ENCODE results near the gene GALNS. TPM values are rescaled to one million over a fixed set of nuclear protein-coding genes. Genes with fewer than 3 reads are reported as not detected.

GALNS gene
- total and polyA plus RNA-seq, 2 donors (not counting 3 experiments of a cell fraction or from before 2014, with no cell fraction given): 21.8 to 40.2 TPM

DNA sequence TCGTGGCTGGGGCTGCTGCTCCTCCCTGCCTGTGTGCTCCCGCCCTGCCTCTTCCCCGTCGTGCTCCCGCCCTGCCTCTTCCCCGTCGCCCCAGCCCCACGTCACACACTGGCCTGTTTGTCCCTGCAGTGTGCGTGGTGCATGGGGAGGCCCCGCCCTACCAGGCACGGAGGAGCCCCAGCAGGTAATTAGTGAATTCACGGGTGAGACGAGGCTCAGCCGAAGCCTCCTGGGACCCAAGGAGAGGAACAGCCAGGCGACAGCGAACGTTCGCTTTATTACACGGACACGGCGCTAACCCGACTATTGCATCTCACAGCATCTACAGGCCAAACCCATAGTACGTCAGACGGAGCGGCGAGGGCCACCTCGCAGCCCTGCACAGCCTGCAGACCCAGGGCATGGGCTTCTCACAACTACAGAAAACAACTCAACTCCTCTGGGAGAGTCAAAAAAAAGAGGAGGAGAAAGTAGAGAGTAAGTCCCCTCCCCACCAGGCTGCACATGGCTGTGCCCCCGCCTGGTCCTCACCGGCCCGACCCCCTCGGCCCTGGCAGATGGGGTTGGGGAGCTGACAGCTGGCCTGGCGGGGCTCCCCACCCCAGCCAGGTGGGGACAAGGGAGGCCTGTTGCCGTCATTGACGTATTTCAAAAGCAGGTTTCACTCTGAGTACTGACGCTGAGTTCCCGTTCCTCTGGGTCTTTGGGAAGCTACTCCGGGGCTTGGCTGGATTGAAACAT lies 14.0 kb upstream of the GALNS start:
- dilution Hi-C loops (cut with MboI; ENCODE audit: extremely low pct_ligation_motif_present, low sequenced_read_pairs): no loop called here
- Histone ChIP-seq H3K9me3 (replicated peaks; ENCODE audit: control insufficient read depth, insufficient read depth, low read length) (no peaks in the 10 kb centered on the region), H3K79me2 (ENCODE audit: control insufficient read depth, insufficient read depth, low read length) (no peaks in the 10 kb centered on the region), H3K4me3 (replicated peaks in 1 of 3; ENCODE audit: insufficient read depth in 1 of 3, low read depth in 1 of 3, low read length in 3 of 3) (no peak overlapping the region), H3K4me2 (ENCODE audit: insufficient read depth, low read length) (no peak overlapping the region), H3K27ac (ENCODE audit: insufficient read depth, low read depth, low read length) (no peak overlapping the region), H3K27me3 (ENCODE audit: control insufficient read depth in 2 of 2, insufficient read depth in 2 of 2, low read length in 2 of 2) (no peaks in the 10 kb centered on the region), H3K36me3 (ENCODE audit: control insufficient read depth in 2 of 2, extremely low read depth in 1 of 2, insufficient read depth in 2 of 2, low read length in 2 of 2) (no peaks in the 10 kb centered on the region), H4K20me1 (replicated peaks; ENCODE audit: control insufficient read depth, extremely low read depth, insufficient read depth, low read length) (no peaks in the 10 kb centered on the region), H3K4me1 (ENCODE audit: control insufficient read depth, extremely low read depth, insufficient read depth, low read length) (no peaks in the 10 kb centered on the region), H3K9ac (replicated peaks; ENCODE audit: extremely low read depth, insufficient read depth, low read length) (no peak overlapping the region), H3K9me1 (replicated peaks; ENCODE audit: control insufficient read depth, extremely low read depth, insufficient read depth, low read length) (no peaks in the 10 kb centered on the region), H2AFZ (ENCODE audit: low read depth, low read length) (no peak overlapping the region)
- TF ChIP-seq, protein P1, sequence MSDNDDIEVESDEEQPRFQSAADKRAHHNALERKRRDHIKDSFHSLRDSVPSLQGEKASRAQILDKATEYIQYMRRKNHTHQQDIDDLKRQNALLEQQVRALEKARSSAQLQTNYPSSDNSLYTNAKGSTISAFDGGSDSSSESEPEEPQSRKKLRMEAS (IDR thresholded peaks at IDR 0.05; ENCODE audit: insufficient read depth, insufficient read length): no peak
- TF ChIP-seq FOS (IDR thresholded peaks at IDR 0.05; ENCODE audit: borderline replicate concordance, insufficient read depth, low read length) (no peak), JUN (IDR thresholded peaks at IDR 0.05; ENCODE audit: borderline replicate concordance, insufficient read depth, insufficient read length, low read depth) (no peak), MYC (IDR thresholded peaks at IDR 0.05; ENCODE audit: low read depth, low read length) (no peak), POLR2A (IDR thresholded peaks at IDR 0.05; ENCODE audit: low read depth, low read length) (no peak), EZH2 (IDR thresholded peaks at IDR 0.05; ENCODE audit: borderline replicate concordance, low read depth, low read length, severe bottlenecking) (no peak), POLR2AphosphoS5 (IDR thresholded peaks at IDR 0.05; ENCODE audit: insufficient read depth, low read depth, low read length) (no peak), GATA2 (IDR thresholded peaks at IDR 0.05; ENCODE audit: insufficient read depth, insufficient read length, low read depth, low read length) (no peak)
- TF ChIP-seq, protein P2, sequence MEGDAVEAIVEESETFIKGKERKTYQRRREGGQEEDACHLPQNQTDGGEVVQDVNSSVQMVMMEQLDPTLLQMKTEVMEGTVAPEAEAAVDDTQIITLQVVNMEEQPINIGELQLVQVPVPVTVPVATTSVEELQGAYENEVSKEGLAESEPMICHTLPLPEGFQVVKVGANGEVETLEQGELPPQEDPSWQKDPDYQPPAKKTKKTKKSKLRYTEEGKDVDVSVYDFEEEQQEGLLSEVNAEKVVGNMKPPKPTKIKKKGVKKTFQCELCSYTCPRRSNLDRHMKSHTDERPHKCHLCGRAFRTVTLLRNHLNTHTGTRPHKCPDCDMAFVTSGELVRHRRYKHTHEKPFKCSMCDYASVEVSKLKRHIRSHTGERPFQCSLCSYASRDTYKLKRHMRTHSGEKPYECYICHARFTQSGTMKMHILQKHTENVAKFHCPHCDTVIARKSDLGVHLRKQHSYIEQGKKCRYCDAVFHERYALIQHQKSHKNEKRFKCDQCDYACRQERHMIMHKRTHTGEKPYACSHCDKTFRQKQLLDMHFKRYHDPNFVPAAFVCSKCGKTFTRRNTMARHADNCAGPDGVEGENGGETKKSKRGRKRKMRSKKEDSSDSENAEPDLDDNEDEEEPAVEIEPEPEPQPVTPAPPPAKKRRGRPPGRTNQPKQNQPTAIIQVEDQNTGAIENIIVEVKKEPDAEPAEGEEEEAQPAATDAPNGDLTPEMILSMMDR (IDR thresholded peaks at IDR 0.05; ENCODE audit: extremely low read depth in 1 of 2, insufficient read depth in 1 of 2, low read depth in 1 of 2, low read length in 2 of 2): no peak
- FAIRE-seq: no peak
- POLR2A ChIA-PET: no interaction called here
- DNase-seq (ENCODE audit: low read depth, low spot score): no peak
- CTCF ChIA-PET: interaction anchor here (1.1 kb wide), 1 partner anchor 13 kb away, joined by 5 read pairs; no protein-coding TSS in a partner anchor
- intact Hi-C loops (cut with micrococcal nuclease): no loop called here
- BruUV-seq (replicated peaks): no TSS peak
